ENCODE results near the gene GABRB3. TPM values are rescaled to one million over a fixed set of nuclear protein-coding genes. Genes with fewer than 3 reads are reported as not detected.

Gene GABRB3
- total RNA-seq, 4 donors from 2014 or later: 1.2 to 3.9 (median 2.1) TPM; not detected in 1

GRCh38 chr15:26635105-26635504 is 137.8 kb downstream of the GABRB3 start:
- no peak overlapping the region for H3K27ac ChIP-seq
- WGBS, 2 donors: 76 to 79% methylated on average over 2 of the region's 2 CpGs
- DNase-seq (ENCODE audit: low spot score in 2 of 2): no peak
- TF ChIP-seq EP300 (IDR thresholded peaks at IDR 0.05) (no peak), CTCF (IDR thresholded peaks at IDR 0.05) (no peak)
- H3K4me1 ChIP-seq: peaks cover 0 to 4% (median 0%) of the 10 kb centered on the region in 4 donors
- no peaks in the 10 kb centered on the region for H3K27me3 ChIP-seq
- H3K4me3 ChIP-seq: no peak overlapping the region
- no peaks in the 10 kb centered on the region for H3K9me3 ChIP-seq
- H3K36me3 ChIP-seq: no peaks in the 10 kb centered on the region

- TF ChIP-seq EP300 (IDR thresholded peaks at IDR 0.05) (no peak), CTCF (IDR thresholded peaks at IDR 0.05) (no peak), POLR2A (IDR thresholded peaks at IDR 0.05) (no peak)
- WGBS, 2 donors: 63 to 73% methylated on average over 5 of the region's 5 CpGs
- DNase-seq (ENCODE audit: low spot score in 2 of 2): no peak
- Histone ChIP-seq H3K27me3 (no peaks in the 10 kb centered on the region), H3K4me3 (no peak overlapping the region), H3K4me1 (peaks cover 0 to 4% (median 0%) of the 10 kb centered on the region in 4 donors), H3K27ac (no peak overlapping the region), H3K9me3 (no peaks in the 10 kb centered on the region), H3K36me3 (no peaks in the 10 kb centered on the region)
Observed at GRCh38 chr15:26634319-26634718, 138.5 kb downstream of the GABRB3 start.

GRCh38 chr15:26632500-26632899 is 140.4 kb downstream of the GABRB3 start:
- Histone ChIP-seq H3K9me3 (no peaks in the 10 kb centered on the region), H3K36me3 (no peaks in the 10 kb centered on the region), H3K4me3 (peak overlapping the region in 1 of 4 donors; percentile 14), H3K27me3 (no peaks in the 10 kb centered on the region), H3K27ac (no peak overlapping the region), H3K4me1 (peaks cover 0 to 4% (median 0%) of the 10 kb centered on the region in 4 donors)
- 37 to 52% methylated on average over 4 of the region's 4 CpGs for WGBS, 2 donors
- no peak for DNase-seq (ENCODE audit: low spot score in 2 of 2)
- no peak for TF ChIP-seq POLR2A (IDR thresholded peaks at IDR 0.05)
- TF ChIP-seq CTCF (IDR thresholded peaks at IDR 0.05): no peak
- no peak for TF ChIP-seq EP300 (IDR thresholded peaks at IDR 0.05)

- TF ChIP-seq EP300 (IDR thresholded peaks at IDR 0.05): no peak
- TF ChIP-seq POLR2A (IDR thresholded peaks at IDR 0.05): no peak
- TF ChIP-seq CTCF (IDR thresholded peaks at IDR 0.05): no peak
- H3K27me3 ChIP-seq: no peaks in the 10 kb centered on the region
- H3K9me3 ChIP-seq: peaks cover 0 to 1% (median 0%) of the 10 kb centered on the region in 4 donors
- no peak overlapping the region for H3K27ac ChIP-seq
- no peak for DNase-seq (ENCODE audit: low spot score in 2 of 2)
- H3K36me3 ChIP-seq: no peaks in the 10 kb centered on the region
- peaks cover 0 to 4% (median 0%) of the 10 kb centered on the region in 4 donors for H3K4me1 ChIP-seq
- no peak overlapping the region for H3K4me3 ChIP-seq
- 80 to 82% methylated on average over 6 of the region's 6 CpGs for WGBS, 2 donors
Observed at GRCh38 chr15:26631894-26632293, 141.0 kb downstream of the GABRB3 start.

- H3K36me3 ChIP-seq: no peaks in the 10 kb centered on the region
- no peak overlapping the region for H3K27ac ChIP-seq
- no peak overlapping the region for H3K4me3 ChIP-seq
- H3K27me3 ChIP-seq: no peaks in the 10 kb centered on the region
- H3K9me3 ChIP-seq: peaks cover 0 to 5% (median 0%) of the 10 kb centered on the region in 4 donors
- H3K4me1 ChIP-seq: peaks cover 0 to 4% (median 0%) of the 10 kb centered on the region in 4 donors
- DNase-seq (ENCODE audit: low spot score in 2 of 2): no peak
- WGBS, 2 donors: 39 to 45% methylated on average over 4 of the region's 4 CpGs
- no peak for TF ChIP-seq POLR2A (IDR thresholded peaks at IDR 0.05)
- no peak for TF ChIP-seq CTCF (IDR thresholded peaks at IDR 0.05)
- TF ChIP-seq EP300 (IDR thresholded peaks at IDR 0.05): no peak
Observed at GRCh38 chr15:26630857-26631256, 142.0 kb downstream of the GABRB3 start.

Data from tibial nerve (tissue), 4 donors.